HL-60 (cell line): ENCODE measurements around the gene RRP15.

Experiments
- DNase-seq, 2 experiments: peaks; one replicate each; pipeline ENCODE4 v3.0.0-alpha.2; 2010 to 2020; ENCODE audit warnings: low read depth in 1 of 2, low spot score in 1 of 2
- H3K27ac ChIP-seq: fragments of 250-450 bp; sonication (Bioruptor Pico); replicated peaks from 2 replicates; pipeline ENCODE4 v1.5.1; 2020; ENCODE audit warnings: mild to moderate bottlenecking, moderate library complexity
- H3K27me3 ChIP-seq: fragments of 250-450 bp; sonication (Bioruptor Pico); 2 replicates; pipeline ENCODE4 v1.5.1; 2021; ENCODE audit warnings: mild to moderate bottlenecking, moderate library complexity; ENCODE audit not compliant: insufficient read depth, poor library complexity, severe bottlenecking
- H3K4me3 ChIP-seq: replicated peaks from 2 replicates; pipeline ENCODE4 v1.5.1; 2011; ENCODE audit warnings: mild to moderate bottlenecking, control low read depth, low read length; ENCODE audit not compliant: insufficient read depth
- GABPA ChIP-seq: IDR thresholded peaks from 2 replicates; pipeline ENCODE4 v1.6.1; 2012; ENCODE audit warnings: low read depth
- POLR2AphosphoS5 ChIP-seq: IDR thresholded peaks from 2 replicates; pipeline ENCODE4 v1.6.1; 2012; ENCODE audit warnings: low read depth
- SPI1 ChIP-seq: IDR thresholded peaks from 2 replicates; pipeline ENCODE4 v1.6.1; 2012; ENCODE audit warnings: low read depth, mild to moderate bottlenecking, borderline replicate concordance
- TF ChIP-seq, protein P1 (sequence below): IDR thresholded peaks from one replicate; pipeline ENCODE4 v1.5.1; 2011; ENCODE audit warnings: low read length, control low read depth, inconsistent platforms; ENCODE audit not compliant: insufficient read depth
- TF ChIP-seq, protein P2 (sequence below): IDR thresholded peaks from 2 replicates; pipeline ENCODE4 v1.6.1; 2012; ENCODE audit warnings: low read depth; ENCODE audit not compliant: insufficient replicate concordance

Gene RRP15

DNA sequence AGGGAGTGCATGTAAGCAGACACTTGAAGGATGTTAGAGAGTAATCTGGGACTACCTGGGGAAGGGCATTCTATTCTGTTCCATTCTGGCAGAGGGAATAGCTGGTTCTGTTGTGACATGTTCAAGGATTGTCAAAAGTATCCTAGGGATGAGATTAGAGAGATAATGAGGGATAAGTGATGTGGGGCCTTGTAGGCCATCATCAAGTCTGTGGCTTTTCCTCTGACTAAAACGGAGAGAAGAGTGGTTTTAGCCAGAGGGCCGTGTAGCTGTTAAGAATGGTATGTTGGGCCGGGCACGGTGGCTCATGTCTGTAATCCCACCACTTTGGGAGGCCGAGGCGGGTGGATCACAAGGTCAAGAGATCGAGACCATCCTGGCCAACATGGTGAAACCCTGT is 83.6 kb downstream of the RRP15 start:
- Histone ChIP-seq H3K27me3 (no peaks in the 10 kb centered on the region), H3K4me3 (no peak overlapping the region), H3K27ac (no peak overlapping the region)
- TF ChIP-seq POLR2AphosphoS5, result no peak
- no peak for TF ChIP-seq GABPA
- DNase-seq, result no peak

DNA sequence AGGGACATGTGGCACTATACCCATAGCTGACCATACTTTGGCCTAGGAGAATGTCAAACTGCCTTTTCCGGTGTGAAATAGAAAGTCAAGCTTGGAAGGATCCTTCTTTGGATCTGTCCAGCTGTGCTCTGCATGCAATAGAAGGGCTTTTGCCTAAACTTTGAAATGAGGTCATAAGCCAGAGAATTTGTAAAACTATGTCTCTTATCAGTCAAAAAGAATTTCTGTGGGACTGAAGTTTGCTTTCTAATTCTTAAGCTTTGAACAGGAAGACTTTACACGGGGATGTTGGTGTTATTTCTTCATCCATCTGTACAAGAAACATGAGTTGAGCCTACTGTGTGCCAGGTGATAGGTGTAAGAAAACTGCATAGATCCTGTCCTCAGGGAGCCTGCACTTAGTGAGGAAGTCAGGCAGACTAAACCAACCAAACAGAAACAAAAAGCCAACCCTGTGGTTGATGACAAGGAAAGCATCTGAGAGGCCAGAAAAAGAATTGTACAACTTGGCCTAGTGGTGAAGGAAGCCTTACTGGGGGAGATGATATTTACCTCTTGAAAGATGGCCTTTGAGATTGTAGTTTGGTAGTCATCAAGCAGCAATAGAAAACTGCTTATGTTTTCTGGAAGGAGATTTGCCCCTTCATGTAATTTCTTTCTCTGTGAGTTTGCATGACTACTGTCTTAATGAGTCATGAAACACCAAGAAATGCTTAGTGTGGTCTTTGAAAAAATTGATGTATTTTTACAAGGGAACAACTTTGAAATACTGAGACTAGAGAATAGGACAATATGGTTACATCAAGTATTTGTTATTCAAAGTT is 84.8 kb downstream of the RRP15 start:
- no peaks in the 10 kb centered on the region for H3K27me3 ChIP-seq
- no peak overlapping the region for H3K27ac ChIP-seq
- H3K4me3 ChIP-seq, result no peak overlapping the region
- TF ChIP-seq, protein P1, sequence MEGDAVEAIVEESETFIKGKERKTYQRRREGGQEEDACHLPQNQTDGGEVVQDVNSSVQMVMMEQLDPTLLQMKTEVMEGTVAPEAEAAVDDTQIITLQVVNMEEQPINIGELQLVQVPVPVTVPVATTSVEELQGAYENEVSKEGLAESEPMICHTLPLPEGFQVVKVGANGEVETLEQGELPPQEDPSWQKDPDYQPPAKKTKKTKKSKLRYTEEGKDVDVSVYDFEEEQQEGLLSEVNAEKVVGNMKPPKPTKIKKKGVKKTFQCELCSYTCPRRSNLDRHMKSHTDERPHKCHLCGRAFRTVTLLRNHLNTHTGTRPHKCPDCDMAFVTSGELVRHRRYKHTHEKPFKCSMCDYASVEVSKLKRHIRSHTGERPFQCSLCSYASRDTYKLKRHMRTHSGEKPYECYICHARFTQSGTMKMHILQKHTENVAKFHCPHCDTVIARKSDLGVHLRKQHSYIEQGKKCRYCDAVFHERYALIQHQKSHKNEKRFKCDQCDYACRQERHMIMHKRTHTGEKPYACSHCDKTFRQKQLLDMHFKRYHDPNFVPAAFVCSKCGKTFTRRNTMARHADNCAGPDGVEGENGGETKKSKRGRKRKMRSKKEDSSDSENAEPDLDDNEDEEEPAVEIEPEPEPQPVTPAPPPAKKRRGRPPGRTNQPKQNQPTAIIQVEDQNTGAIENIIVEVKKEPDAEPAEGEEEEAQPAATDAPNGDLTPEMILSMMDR, result no peak
- TF ChIP-seq, protein P2, sequence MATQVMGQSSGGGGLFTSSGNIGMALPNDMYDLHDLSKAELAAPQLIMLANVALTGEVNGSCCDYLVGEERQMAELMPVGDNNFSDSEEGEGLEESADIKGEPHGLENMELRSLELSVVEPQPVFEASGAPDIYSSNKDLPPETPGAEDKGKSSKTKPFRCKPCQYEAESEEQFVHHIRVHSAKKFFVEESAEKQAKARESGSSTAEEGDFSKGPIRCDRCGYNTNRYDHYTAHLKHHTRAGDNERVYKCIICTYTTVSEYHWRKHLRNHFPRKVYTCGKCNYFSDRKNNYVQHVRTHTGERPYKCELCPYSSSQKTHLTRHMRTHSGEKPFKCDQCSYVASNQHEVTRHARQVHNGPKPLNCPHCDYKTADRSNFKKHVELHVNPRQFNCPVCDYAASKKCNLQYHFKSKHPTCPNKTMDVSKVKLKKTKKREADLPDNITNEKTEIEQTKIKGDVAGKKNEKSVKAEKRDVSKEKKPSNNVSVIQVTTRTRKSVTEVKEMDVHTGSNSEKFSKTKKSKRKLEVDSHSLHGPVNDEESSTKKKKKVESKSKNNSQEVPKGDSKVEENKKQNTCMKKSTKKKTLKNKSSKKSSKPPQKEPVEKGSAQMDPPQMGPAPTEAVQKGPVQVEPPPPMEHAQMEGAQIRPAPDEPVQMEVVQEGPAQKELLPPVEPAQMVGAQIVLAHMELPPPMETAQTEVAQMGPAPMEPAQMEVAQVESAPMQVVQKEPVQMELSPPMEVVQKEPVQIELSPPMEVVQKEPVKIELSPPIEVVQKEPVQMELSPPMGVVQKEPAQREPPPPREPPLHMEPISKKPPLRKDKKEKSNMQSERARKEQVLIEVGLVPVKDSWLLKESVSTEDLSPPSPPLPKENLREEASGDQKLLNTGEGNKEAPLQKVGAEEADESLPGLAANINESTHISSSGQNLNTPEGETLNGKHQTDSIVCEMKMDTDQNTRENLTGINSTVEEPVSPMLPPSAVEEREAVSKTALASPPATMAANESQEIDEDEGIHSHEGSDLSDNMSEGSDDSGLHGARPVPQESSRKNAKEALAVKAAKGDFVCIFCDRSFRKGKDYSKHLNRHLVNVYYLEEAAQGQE, result no peak
- TF ChIP-seq GABPA (no peak), POLR2AphosphoS5 (no peak), SPI1 (no peak)
- no peak for DNase-seq

DNA sequence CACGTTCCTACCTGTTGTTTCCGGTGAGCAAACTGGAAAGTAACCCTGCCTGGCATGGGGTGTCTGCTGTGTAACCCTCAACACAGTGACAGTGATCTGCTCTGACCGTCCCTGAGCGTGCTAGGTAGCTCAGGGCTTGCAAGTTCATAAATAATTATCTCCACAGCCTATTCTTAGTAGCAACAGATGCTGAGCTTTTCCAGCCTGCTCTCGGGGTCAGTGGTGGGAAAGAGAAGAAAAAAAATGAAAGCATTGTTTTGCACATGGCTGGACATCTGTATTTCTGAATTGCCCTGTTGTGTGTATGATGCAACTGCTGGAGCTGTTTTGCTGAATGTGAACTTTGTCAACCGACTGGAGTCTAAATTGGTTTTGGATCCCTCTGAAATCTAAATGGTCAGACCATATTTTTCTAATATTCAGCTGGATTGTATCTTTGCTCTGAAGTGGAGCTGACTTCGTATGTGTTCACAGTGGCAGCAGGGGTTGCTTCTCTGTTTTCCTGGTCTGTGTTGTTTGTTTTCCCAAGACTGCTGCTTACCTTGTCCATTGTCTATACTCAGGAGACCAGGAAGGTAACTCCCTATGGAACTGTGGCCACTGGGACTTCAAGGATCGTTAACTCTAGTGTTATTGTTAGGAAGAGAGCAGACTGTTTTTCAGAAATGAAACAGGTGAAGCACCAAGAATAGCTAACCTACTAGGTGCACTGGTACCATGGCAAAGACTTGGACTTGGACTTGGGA is 87.0 kb downstream of the RRP15 start:
- Histone ChIP-seq H3K27ac (no peak overlapping the region), H3K4me3 (no peak overlapping the region), H3K27me3 (peaks cover 4% of the 10 kb centered on the region)
- TF ChIP-seq GABPA (no peak), SPI1 (no peak), POLR2AphosphoS5 (no peak)
- TF ChIP-seq, protein P1, result no peak
- TF ChIP-seq, protein P2, result no peak
- no peak for DNase-seq

DNA sequence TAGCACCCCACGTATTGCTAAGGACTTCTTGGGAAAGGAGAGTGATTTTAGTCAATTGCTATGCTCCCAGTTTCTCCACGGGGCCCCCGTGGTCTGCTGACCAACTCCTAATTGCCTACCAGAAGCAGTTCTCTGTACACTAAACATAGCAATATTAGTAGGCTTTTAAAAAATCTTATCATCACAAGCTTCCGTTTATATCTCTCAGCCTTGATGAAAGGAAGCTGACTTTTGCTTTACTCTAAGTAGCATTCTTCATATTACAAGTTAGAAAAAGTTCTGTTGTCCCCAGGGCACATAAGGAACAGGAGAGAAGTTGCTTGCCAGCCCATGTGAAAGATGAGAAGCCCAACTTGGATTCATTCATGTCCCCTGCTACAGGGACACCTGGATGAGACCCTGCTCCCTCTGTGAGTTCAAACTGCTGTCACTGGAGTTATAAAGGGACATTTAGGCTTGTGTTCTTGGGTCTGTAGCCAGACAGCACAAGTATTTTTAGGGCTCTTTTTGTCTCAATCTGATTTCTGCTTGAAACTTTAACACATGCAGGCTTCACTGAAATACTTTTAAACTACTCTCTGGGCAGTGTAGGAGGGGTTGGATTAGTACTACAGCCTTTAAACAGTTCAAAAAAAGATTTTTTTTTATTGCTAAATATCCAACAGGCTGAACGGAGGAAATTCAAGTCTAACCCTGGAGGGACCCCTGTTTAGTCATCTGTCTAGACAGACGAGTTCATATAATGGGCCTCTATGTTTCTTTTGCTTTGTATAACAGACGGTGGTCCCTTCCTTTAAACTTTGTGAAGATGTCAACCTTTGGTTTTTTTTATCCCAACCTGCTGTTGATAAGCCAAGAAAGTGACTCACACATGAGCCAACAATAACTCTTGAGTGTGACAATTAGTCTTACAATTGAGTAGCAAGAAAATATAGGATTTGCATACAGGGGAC is 89.6 kb downstream of the RRP15 start:
- no peak for DNase-seq
- H3K4me3 ChIP-seq, result no peak overlapping the region
- no peak overlapping the region for H3K27ac ChIP-seq
- TF ChIP-seq GABPA (no peak), POLR2AphosphoS5 (no peak), SPI1 (no peak)
- TF ChIP-seq, protein P1, result no peak
- TF ChIP-seq, protein P2, result no peak
- H3K27me3 ChIP-seq, result peaks cover 4% of the 10 kb centered on the region
